OCI-LY1 (cell line): ENCODE measurements around the gene SHF.

Experiments used
- H2AFZ ChIP-seq: fragments of 200-600 bp; sonication (generic), shearing (Covaris generic); 2 replicates; pipeline ENCODE4 v1.6.0; 2014; ENCODE audit warnings: antibody characterized with exemption, mild to moderate bottlenecking, low read length
- H3F3A ChIP-seq: fragments of 200-600 bp; sonication (generic), shearing (Covaris generic); 2 replicates; pipeline ENCODE4 v1.6.0; 2014; ENCODE audit warnings: mild to moderate bottlenecking, antibody characterized with exemption, low read length, moderate library complexity; ENCODE audit not compliant: insufficient read depth
- H3K27ac ChIP-seq: fragments of 200-600 bp; sonication (generic); 2 replicates; pipeline ENCODE4 v1.5.1; 2014; ENCODE audit warnings: low read length, mixed run types, mild to moderate bottlenecking, low read depth; ENCODE audit not compliant: poor library complexity, severe bottlenecking
- H3K27me3 ChIP-seq: fragments of 200-600 bp; sonication (generic); 2 replicates; pipeline ENCODE4 v1.6.0; 2014; ENCODE audit warnings: antibody characterized with exemption, mild to moderate bottlenecking, low read length, moderate library complexity; ENCODE audit not compliant: insufficient read depth
- H3K36me3 ChIP-seq: fragments of 200-600 bp; sonication (generic); 2 replicates; pipeline ENCODE4 v1.6.1; 2014; ENCODE audit warnings: mild to moderate bottlenecking, antibody characterized with exemption, low read length, moderate library complexity, mixed read lengths; ENCODE audit not compliant: insufficient read depth
- H3K4me1 ChIP-seq: fragments of 200-600 bp; sonication (generic); 2 replicates; pipeline ENCODE4 v1.5.1; 2014; ENCODE audit warnings: mild to moderate bottlenecking, low read length, moderate library complexity; ENCODE audit not compliant: insufficient read depth, severe bottlenecking
- H3K4me2 ChIP-seq: fragments of 200-600 bp; sonication (generic), shearing (Covaris generic); 2 replicates; pipeline ENCODE4 v1.6.1; 2014; ENCODE audit warnings: low read length
- H3K4me3 ChIP-seq: fragments of 200-600 bp; sonication (generic); 2 replicates; pipeline ENCODE4 v1.5.1; 2014; ENCODE audit warnings: low read length, low read depth, mild to moderate bottlenecking, mixed read lengths; ENCODE audit not compliant: poor library complexity, severe bottlenecking
- H3K79me2 ChIP-seq: fragments of 200-600 bp; shearing (Covaris generic); 2 replicates; pipeline ENCODE4 v1.6.1; 2016; ENCODE audit warnings: mixed run types, low read length, mixed read lengths; ENCODE audit not compliant: insufficient read depth
- H3K9ac ChIP-seq: fragments of 200-600 bp; sonication (generic), shearing (Covaris generic); 2 replicates; pipeline ENCODE4 v1.6.1; 2014; ENCODE audit warnings: mild to moderate bottlenecking, low read length, mixed read lengths
- H3K9me2 ChIP-seq: fragments of 200-600 bp; sonication (generic), shearing (Covaris generic); 2 replicates; pipeline ENCODE4 v1.6.1; 2014; ENCODE audit warnings: low read depth, mild to moderate bottlenecking, low read length, mixed read lengths
- H3K9me3 ChIP-seq: fragments of 200-600 bp; shearing (Covaris generic); 2 replicates; pipeline ENCODE4 v1.6.1; 2014; ENCODE audit warnings: low read length, mixed read lengths
- H4K20me1 ChIP-seq: fragments of 200-600 bp; sonication (generic), shearing (Covaris generic); 2 replicates; pipeline ENCODE4 v1.6.0; 2016; ENCODE audit warnings: mild to moderate bottlenecking, low read length; ENCODE audit not compliant: insufficient read depth
- EZH2 ChIP-seq: fragments of 200-600 bp; sonication (generic), shearing (Covaris generic); IDR thresholded peaks from 2 replicates; pipeline ENCODE4 v1.8.0; 2017; ENCODE audit warnings: borderline replicate concordance, mixed run types, mild to moderate bottlenecking, antibody characterized with exemption, low read length, moderate library complexity, mixed read lengths
- TF ChIP-seq, protein P1 (sequence below): fragments of 200-600 bp; sonication (generic), shearing (Covaris generic); IDR thresholded peaks from 2 replicates; pipeline ENCODE4 v1.5.1; 2017; ENCODE audit warnings: mild to moderate bottlenecking, antibody characterized with exemption, low read length, moderate library complexity, mixed read lengths

The SHF gene

DNA sequence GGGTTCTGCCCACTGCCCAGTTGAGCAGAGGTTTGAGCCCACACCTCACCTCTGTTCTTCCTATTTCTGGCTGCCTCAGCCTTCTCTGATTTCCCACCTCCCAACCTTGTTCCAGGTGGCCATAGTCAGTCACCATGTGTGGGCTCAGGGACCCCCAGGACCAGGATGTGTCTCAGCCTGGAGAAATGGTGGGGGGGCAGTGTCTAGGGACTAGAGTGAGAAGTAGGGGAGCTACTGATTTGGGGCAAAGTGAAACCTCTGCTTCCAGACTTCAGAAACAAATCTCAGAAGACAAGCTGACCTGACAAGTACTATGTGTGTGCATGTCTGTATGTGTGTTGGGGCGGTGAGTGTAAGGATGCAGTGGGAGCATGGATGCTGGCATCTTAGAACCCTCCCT lies 22.9 kb downstream of the SHF start:
- H3K27ac ChIP-seq = no peak overlapping the region
- TF ChIP-seq, protein P1, sequence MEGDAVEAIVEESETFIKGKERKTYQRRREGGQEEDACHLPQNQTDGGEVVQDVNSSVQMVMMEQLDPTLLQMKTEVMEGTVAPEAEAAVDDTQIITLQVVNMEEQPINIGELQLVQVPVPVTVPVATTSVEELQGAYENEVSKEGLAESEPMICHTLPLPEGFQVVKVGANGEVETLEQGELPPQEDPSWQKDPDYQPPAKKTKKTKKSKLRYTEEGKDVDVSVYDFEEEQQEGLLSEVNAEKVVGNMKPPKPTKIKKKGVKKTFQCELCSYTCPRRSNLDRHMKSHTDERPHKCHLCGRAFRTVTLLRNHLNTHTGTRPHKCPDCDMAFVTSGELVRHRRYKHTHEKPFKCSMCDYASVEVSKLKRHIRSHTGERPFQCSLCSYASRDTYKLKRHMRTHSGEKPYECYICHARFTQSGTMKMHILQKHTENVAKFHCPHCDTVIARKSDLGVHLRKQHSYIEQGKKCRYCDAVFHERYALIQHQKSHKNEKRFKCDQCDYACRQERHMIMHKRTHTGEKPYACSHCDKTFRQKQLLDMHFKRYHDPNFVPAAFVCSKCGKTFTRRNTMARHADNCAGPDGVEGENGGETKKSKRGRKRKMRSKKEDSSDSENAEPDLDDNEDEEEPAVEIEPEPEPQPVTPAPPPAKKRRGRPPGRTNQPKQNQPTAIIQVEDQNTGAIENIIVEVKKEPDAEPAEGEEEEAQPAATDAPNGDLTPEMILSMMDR = no peak
- TF ChIP-seq EZH2 = no peak
- no peaks in the 10 kb centered on the region for H3K9me2 ChIP-seq

DNA sequence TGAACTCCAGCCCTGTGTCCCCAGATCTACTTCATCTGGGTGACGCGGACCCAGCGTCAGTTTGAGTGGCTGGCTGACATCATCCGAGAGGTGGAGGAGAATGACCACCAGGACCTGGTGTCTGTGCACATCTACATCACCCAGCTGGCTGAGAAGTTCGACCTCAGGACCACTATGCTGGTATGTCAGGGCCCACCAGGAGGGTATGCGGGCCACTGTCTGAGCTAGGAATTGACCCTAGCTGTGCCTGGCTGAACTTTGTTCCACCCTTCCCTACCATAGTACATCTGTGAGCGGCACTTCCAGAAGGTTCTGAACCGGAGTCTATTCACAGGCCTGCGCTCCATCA lies 24.3 kb downstream of the SHF start:
- Histone ChIP-seq H3K9me2 (no peaks in the 10 kb centered on the region), H3K4me2 (no peak overlapping the region), H3K79me2 (no peaks in the 10 kb centered on the region), H3K9me3 (no peaks in the 10 kb centered on the region), H3K4me1 (peaks cover 5% of the 10 kb centered on the region), H2AFZ (no peak overlapping the region), H3K27me3 (no peaks in the 10 kb centered on the region), H3K36me3 (no peaks in the 10 kb centered on the region), H3K4me3 (no peak overlapping the region), H3K27ac (no peak overlapping the region), H4K20me1 (no peaks in the 10 kb centered on the region), H3F3A (no peaks in the 10 kb centered on the region), H3K9ac (no peak overlapping the region)
- no peak for TF ChIP-seq EZH2
- TF ChIP-seq, protein P1 = no peak

More for the DNA sequence above, 22.9 kb downstream of the SHF start:
- no peaks in the 10 kb centered on the region for H3K27me3 ChIP-seq
- H3K9me3 ChIP-seq = no peaks in the 10 kb centered on the region
- peaks cover 5% of the 10 kb centered on the region for H3K4me1 ChIP-seq
- H3F3A ChIP-seq = no peaks in the 10 kb centered on the region
- H4K20me1 ChIP-seq = no peaks in the 10 kb centered on the region
- H3K4me3 ChIP-seq = no peak overlapping the region
- no peak overlapping the region for H3K4me2 ChIP-seq
- no peaks in the 10 kb centered on the region for H3K79me2 ChIP-seq
- H2AFZ ChIP-seq = no peak overlapping the region
- no peaks in the 10 kb centered on the region for H3K36me3 ChIP-seq
- no peak overlapping the region for H3K9ac ChIP-seq

DNA sequence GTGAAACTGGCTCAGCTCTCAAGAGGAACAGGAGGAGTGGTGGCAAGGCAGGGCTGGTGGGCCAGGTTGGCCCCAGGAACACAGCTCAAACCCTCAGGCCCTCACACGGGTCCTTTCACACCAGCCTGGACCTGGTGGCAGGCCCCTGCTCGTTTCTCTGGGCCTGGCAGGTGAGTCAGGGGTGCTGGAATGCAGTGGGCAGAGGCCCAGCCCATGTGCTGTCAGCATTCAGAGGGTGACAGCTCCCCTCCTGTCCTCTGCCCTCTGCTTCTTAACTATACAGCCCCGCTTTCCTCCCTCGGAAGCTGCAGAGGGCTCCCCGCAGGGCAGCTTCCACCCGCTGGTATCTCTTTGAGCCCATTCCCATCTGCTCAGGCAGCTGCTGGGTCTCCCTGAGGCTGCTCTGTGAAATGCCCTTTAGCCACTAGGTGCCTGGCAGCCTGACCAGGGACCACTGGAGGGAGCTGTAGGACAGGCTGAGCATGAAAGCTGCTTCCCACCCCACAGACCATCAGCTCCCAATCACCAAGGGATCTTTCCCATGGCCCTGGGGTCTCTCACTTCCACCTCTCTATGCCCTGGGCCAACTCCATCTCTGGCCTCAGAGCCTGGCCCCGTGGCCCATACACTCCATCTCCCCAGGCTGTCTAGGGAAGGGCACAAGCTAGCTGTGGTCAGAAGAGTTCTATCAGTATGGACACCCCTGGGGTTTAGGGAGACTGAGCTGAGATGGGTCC lies 24.8 kb downstream of the SHF start:
- Histone ChIP-seq H3K4me3 (no peak overlapping the region), H2AFZ (no peak overlapping the region), H3K9ac (no peak overlapping the region), H3K9me3 (no peaks in the 10 kb centered on the region), H3K9me2 (no peaks in the 10 kb centered on the region), H3K79me2 (no peaks in the 10 kb centered on the region), H3F3A (no peaks in the 10 kb centered on the region), H4K20me1 (no peaks in the 10 kb centered on the region), H3K36me3 (no peaks in the 10 kb centered on the region), H3K4me2 (no peak overlapping the region), H3K4me1 (peaks cover 5% of the 10 kb centered on the region), H3K27me3 (no peaks in the 10 kb centered on the region), H3K27ac (no peak overlapping the region)
- no peak for TF ChIP-seq EZH2
- TF ChIP-seq, protein P1 = peak; percentile 88
